Activated T-cell treated with anti-CD3 and anti-CD28 coated beads, Interleukin-2, amount 50 U/mL, for 48 hours (primary cell): ENCODE measurements around the gene NKTR.

Experiments used
- DNase-seq, 2 experiments: peaks; one replicate each; pipeline ENCODE4 v3.0.0-alpha.2; 2020

NKTR gene

DNA sequence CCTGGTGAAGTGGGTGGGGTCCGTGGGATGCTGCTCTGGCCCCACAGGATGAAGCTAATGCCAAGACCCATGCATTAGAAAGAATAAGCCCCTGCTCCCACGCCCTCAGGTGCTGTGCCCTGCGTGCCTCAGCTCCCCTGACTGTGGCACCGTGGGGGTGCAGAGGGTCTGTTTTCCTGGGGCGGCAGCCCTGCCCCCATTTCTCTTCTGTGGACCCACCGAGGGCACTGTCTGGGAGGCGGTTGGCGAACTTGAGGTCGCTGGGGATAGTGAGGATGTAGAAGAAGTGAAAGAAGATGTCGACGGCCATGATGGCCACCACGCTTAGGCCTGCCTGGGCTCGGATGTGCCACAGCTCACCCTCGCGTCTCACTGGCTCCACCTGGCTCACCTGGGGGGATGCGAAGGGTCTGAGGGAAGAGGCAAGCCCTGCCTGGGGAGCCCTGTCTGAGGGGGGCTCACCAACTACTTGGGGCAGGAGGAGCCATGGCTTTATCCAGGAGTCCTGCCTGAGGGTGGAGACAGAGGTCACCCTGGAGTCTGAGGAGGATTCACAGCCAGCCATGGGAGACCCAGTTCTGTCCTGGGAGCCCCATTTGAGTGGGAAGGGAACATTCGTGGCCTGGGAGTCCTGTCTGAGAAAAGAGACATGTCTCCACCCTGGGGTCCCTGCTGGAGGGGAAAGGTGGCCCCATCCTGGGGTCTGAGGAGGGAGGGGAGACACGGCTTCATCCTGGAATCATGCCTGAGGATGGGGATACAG, 97.0 kb downstream of the NKTR start:
- DNase-seq, result peak in 1 of 2 experiments; percentile 7
